ENCODE measurements around the gene SRSF5.
"Not testable (repeated sequence)": the region's sequence is repeated elsewhere in the genome, so short reads cannot be mapped to it uniquely, and the experiment has no call there.

Gene SRSF5

DNA sequence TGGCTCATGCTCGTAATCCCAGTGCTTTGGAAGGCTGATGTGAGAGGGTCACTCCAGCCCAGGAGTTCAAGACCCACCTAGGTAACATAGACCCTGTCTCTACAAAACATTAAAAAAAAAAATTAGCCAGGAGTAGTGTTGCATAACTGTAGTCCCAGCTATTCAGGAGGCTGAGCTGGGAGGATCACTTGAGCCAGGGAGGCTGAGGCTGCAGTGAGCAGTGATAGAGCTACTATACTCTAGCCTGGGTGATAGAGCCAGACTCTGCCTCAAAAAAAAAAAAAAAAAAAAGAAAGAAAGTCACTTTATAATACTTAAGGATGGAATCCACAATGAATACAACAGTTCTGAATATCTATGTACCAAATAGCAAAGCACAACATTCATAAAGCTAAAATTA, 40.2 kb downstream of the SRSF5 start:
- DNase-seq = no peak

DNA sequence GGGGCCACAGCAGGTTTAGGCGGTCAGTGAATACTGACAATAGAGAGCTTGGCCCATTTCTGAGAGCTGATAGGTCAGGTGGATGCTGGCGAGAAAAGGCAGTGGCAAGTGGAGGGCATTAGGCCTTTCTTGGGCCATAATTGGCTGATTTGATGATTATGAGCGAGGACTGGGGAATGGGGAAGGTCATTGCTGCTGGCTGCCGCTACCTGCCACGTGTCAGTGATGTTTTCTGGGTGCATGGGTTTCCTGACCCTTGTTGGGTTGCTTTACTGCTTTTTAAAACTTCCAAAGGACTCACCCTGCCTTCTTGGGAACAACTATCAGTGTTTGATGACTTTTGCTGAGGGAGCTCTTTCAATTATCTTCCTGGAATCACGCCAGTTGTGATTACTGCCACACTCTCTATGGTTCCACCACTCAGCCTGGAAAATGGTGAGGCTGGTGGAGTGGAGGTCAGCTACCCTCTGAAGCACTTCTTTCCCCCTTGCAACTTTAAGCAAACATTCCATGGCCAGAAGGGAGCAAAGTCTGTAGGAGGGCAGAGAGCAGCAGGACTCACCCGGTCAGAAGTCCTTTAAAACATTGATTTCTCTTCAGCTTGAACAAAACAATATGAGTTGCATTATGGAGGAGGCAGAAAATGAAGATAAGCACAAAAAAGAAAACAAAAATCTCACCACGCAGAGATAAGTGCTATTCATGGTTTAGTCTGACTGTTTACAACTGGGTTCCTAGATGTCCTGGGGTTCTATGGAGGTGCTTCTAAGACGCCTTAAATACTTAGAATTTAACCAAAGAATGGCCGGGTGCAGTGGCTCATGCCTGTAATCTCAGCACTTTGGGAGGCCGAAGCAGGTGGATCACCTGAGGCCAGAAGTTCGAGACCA, 42.2 kb downstream of the SRSF5 start:
- DNase-seq = no peak

- no peak for DNase-seq
Observed at GRCh38 chr14:69811227-69811867, 44.4 kb downstream of the SRSF5 start.

DNA sequence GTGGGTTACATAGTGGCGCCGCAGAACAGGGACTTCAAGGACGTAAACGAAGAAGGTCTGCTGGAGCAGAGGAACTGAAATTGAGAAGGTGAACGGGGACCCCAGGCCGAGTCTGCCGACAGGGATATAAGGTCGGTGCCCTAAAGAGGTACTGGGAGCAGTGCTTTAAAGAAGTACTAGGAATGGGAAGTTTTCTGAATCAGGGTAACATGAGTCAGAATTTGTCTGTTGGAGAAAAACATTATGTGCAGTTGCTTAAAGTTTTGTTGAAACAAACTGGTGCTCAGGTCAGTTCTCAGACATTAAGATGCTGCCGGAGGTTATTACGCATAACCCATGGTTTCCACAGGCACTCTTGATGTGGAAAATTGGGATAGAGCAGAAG, 44.9 kb downstream of the SRSF5 start:
- no peak for DNase-seq

GRCh38 chr14:69812711-69813110, 45.8 kb downstream of the SRSF5 start:
- no peak for DNase-seq

DNA sequence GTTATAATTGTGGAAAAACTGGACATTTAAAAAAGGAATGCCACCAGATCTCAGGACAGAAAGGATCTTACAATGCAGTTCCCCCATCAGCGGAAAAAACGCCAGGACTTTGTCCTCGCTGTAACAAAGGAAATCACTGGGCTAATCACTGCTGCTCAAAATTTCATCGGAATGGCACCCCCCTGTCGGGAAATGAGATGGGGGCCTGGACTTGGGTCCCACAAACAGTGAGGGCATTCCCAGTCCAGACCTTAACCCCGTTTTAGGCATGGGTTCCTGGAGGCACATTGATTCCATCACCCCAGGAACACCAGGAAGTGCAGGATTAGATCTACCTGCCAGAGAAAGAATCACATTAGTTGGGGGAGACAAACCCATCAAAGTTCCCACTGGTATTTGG, 46.4 kb downstream of the SRSF5 start:
- DNase-seq = not testable (repeated sequence)

- no peak for DNase-seq
Observed at GRCh38 chr14:69814397-69814796, 47.5 kb downstream of the SRSF5 start.

DNA sequence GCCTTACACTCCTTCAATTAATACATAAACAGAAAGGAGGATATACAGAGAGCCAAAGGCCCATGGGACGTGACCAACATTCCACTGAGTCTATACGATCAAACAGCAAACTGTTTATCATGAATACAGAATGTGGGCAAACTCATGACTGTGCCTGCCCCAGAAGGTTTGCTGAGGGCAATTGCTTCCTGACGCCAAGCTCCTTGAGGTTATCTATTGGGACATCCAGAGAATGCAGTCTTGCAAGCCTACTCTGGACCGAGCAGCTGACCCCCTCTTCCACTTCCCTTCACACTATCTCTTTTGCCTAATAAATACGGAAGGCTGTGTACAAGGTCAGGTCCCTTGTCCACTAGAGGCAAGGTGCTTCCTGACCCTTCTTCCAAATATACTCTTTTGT, 48.6 kb downstream of the SRSF5 start:
- no peak for DNase-seq

DNA sequence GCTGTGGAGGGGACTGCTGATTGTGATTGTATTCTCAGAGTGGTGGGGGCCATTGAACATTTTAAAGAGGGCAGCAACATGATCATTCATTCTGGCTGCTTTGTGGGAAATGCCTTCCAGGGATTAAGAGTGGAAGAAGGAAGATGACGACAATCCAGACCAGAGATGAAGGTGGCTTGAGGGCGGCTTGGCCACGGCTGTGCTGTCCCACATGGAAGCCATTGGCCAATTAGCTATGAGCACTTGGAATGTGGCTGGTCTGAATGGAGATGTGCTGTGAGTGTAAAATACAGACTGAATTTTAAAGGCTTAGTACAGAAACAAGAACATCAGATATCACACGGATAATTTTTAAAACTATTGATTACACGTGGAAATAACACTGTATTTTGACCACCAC, 49.3 kb downstream of the SRSF5 start:
- DNase-seq = no peak

- DNase-seq = peak in 34 of 51 donors; percentile 1 to 79 (median 17)
Observed at GRCh38 chr14:69818758-69819191, 51.8 kb downstream of the SRSF5 start.

DNA sequence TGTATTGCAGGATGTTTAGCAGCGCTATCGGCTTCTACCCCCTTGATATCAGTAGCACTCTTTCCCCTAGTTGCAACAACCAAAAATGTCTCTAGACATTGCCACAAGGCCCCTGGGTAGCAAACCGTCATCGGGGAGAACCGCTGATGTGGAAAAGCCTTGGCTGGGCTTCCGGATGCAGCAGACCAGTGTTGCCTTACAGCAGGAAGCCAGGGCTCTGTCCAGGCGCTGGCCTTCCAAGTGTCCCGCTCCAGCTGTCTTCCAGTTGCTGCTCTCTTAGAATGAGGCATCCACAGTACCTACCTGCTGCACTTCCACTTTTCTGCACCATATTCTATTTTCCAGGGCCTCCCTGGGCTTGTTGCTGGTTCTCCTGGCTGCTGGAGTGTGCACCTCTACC, 52.7 kb downstream of the SRSF5 start:
- DNase-seq = no peak

DNA sequence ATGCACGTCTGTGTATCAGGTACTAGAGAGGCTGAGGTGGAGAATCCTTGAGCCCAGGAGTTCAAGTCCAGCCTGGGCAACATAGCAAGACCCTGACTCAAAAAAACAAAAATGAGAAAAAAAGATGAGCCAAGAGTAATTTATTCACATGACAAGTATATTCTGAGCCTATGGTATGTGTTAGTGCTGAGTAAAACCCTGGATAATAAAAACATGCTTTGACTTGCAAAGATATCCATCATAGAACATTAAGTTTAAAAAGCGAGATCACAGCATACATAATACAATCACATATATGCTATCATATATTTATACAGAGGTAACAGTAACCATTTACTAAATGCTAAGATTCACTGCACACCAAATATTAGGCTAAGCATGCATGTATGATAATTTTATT, 54.0 kb downstream of the SRSF5 start:
- DNase-seq = no peak
